ENCODE measurements around the gene ATP9A.

DNA sequence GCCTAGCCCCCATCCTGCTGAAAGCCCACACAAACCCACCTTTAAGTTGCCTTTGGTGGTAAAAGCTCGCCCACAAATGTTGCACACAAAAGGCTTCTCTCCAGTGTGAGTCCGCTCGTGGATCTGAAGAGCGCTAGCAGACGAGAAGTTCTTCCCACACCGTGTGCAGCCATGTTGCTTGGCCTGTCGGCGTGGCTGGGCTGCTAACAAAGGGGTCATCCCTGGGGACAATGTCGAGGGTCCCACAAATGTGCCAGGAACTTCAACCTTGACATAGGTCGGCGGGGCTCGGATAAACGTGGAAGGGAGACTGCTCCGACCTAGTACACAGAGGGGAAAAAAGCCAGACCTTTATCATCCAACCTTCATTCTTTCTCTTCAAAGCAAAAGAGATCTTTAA lies 20.6 kb upstream of the ATP9A start:
- TF ChIP-seq RBAK (tag by site-specific recombination; IDR thresholded peaks at IDR 0.05) (no peak), ZBTB8A (tag by site-specific recombination; IDR thresholded peaks at IDR 0.05) (no peak), ZNF501 (tag by site-specific recombination; IDR thresholded peaks at IDR 0.05) (no peak), ZNF529 (tag by site-specific recombination; IDR thresholded peaks at IDR 0.05; ENCODE audit: insufficient replicate concordance) (no peak), ZBTB21 (tag by site-specific recombination; IDR thresholded peaks at IDR 0.05) (no peak), ZNF221 (tag by site-specific recombination; IDR thresholded peaks at IDR 0.05; ENCODE audit: borderline replicate concordance) (no peak), ZNF175 (tag by site-specific recombination; IDR thresholded peaks at IDR 0.05) (no peak), ZNF48 (tag by site-specific recombination; IDR thresholded peaks at IDR 0.05) (no peak)
- TF ChIP-seq, protein P1, sequence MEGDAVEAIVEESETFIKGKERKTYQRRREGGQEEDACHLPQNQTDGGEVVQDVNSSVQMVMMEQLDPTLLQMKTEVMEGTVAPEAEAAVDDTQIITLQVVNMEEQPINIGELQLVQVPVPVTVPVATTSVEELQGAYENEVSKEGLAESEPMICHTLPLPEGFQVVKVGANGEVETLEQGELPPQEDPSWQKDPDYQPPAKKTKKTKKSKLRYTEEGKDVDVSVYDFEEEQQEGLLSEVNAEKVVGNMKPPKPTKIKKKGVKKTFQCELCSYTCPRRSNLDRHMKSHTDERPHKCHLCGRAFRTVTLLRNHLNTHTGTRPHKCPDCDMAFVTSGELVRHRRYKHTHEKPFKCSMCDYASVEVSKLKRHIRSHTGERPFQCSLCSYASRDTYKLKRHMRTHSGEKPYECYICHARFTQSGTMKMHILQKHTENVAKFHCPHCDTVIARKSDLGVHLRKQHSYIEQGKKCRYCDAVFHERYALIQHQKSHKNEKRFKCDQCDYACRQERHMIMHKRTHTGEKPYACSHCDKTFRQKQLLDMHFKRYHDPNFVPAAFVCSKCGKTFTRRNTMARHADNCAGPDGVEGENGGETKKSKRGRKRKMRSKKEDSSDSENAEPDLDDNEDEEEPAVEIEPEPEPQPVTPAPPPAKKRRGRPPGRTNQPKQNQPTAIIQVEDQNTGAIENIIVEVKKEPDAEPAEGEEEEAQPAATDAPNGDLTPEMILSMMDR (tag by site-specific recombination; IDR thresholded peaks at IDR 0.05): no peak
- TF ChIP-seq, protein P2, sequence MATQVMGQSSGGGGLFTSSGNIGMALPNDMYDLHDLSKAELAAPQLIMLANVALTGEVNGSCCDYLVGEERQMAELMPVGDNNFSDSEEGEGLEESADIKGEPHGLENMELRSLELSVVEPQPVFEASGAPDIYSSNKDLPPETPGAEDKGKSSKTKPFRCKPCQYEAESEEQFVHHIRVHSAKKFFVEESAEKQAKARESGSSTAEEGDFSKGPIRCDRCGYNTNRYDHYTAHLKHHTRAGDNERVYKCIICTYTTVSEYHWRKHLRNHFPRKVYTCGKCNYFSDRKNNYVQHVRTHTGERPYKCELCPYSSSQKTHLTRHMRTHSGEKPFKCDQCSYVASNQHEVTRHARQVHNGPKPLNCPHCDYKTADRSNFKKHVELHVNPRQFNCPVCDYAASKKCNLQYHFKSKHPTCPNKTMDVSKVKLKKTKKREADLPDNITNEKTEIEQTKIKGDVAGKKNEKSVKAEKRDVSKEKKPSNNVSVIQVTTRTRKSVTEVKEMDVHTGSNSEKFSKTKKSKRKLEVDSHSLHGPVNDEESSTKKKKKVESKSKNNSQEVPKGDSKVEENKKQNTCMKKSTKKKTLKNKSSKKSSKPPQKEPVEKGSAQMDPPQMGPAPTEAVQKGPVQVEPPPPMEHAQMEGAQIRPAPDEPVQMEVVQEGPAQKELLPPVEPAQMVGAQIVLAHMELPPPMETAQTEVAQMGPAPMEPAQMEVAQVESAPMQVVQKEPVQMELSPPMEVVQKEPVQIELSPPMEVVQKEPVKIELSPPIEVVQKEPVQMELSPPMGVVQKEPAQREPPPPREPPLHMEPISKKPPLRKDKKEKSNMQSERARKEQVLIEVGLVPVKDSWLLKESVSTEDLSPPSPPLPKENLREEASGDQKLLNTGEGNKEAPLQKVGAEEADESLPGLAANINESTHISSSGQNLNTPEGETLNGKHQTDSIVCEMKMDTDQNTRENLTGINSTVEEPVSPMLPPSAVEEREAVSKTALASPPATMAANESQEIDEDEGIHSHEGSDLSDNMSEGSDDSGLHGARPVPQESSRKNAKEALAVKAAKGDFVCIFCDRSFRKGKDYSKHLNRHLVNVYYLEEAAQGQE (tag by site-specific recombination; IDR thresholded peaks at IDR 0.05): no peak
- TF ChIP-seq, protein P3, sequence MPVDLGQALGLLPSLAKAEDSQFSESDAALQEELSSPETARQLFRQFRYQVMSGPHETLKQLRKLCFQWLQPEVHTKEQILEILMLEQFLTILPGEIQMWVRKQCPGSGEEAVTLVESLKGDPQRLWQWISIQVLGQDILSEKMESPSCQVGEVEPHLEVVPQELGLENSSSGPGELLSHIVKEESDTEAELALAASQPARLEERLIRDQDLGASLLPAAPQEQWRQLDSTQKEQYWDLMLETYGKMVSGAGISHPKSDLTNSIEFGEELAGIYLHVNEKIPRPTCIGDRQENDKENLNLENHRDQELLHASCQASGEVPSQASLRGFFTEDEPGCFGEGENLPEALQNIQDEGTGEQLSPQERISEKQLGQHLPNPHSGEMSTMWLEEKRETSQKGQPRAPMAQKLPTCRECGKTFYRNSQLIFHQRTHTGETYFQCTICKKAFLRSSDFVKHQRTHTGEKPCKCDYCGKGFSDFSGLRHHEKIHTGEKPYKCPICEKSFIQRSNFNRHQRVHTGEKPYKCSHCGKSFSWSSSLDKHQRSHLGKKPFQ (tag by site-specific recombination; IDR thresholded peaks at IDR 0.05): no peak

All from HEK293 (cell line).